Upper lobe of left lung (tissue), 4 donors: Measurements from ENCODE around the gene SLC15A5.

Experiments used
- EP300 ChIP-seq, 4 donors: sonication (generic); formaldehyde crosslinking; IDR thresholded peaks; one replicate each; pipeline ENCODE4 v1.5.1; 2017; ENCODE audit warnings: antibody characterized with exemption in 4 of 4, control low read depth in 2 of 4
- POLR2A ChIP-seq, 4 donors: fragments of 450-650 bp; IDR thresholded peaks; one replicate each; pipeline ENCODE4 v1.5.1; 2016 to 2017; ENCODE audit warnings: antibody characterized with exemption in 4 of 4, mild to moderate bottlenecking in 2 of 4
- POLR2AphosphoS5 ChIP-seq, 2 donors: sonication (generic); formaldehyde crosslinking; IDR thresholded peaks; one replicate each; pipeline ENCODE4 v1.5.1; 2017; ENCODE audit warnings: antibody characterized with exemption in 2 of 2
- TF ChIP-seq, protein P1 (sequence below), 6 experiments: fragments of 450-650 bp in 4 of 6; fragments of 200-600 bp in 2 of 6; sonication (generic) in 2 of 6; IDR thresholded peaks; one replicate each; pipeline ENCODE4 v1.5.1; 2016 to 2019; ENCODE audit warnings: antibody characterized with exemption in 6 of 6

DNA sequence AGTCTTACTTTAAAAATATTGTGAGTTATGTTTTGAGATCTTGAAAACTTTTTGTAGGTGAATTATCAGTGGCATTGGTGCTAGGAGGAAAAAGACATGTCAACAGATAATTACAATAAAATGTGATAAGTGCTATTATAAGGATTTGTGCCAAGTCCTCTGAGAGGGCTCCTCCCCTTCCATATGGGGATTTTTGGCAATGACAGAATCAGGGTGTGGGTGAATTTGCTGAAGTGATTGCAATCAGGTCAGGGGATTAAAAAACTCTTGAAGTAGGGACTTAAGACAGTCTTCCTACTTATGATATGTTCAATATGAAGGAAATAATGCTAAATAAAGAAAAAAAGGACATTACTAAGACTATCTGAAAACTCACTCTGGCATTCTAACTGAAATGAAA, 122.5 kb downstream of the SLC15A5 start:
- TF ChIP-seq POLR2AphosphoS5 (IDR thresholded peaks at IDR 0.05) (no peak), POLR2A (IDR thresholded peaks at IDR 0.05) (no peak), EP300 (IDR thresholded peaks at IDR 0.05) (no peak)
- TF ChIP-seq, protein P1, sequence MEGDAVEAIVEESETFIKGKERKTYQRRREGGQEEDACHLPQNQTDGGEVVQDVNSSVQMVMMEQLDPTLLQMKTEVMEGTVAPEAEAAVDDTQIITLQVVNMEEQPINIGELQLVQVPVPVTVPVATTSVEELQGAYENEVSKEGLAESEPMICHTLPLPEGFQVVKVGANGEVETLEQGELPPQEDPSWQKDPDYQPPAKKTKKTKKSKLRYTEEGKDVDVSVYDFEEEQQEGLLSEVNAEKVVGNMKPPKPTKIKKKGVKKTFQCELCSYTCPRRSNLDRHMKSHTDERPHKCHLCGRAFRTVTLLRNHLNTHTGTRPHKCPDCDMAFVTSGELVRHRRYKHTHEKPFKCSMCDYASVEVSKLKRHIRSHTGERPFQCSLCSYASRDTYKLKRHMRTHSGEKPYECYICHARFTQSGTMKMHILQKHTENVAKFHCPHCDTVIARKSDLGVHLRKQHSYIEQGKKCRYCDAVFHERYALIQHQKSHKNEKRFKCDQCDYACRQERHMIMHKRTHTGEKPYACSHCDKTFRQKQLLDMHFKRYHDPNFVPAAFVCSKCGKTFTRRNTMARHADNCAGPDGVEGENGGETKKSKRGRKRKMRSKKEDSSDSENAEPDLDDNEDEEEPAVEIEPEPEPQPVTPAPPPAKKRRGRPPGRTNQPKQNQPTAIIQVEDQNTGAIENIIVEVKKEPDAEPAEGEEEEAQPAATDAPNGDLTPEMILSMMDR (IDR thresholded peaks at IDR 0.05): no peak
